ENCODE measurements around the gene CORIN.

DNA sequence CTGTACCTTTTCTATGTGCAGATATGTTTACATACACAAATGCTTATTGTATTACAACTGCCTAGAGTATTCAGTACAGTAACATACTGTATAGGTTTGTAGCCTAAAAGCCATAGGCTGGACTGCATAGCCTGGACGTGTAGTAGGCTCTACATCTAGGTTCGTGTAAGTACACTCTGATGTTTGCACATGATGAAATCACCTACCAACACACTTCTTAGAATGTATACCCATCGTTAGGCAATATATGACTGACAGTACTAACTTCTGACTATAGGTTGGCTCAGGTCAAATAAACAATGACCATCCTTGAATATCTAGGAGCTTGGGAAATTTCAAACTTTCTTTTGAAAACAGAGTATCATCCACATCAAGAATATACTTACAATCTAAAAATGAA is 139.0 kb downstream of the CORIN start:
- TF ChIP-seq, protein P1, sequence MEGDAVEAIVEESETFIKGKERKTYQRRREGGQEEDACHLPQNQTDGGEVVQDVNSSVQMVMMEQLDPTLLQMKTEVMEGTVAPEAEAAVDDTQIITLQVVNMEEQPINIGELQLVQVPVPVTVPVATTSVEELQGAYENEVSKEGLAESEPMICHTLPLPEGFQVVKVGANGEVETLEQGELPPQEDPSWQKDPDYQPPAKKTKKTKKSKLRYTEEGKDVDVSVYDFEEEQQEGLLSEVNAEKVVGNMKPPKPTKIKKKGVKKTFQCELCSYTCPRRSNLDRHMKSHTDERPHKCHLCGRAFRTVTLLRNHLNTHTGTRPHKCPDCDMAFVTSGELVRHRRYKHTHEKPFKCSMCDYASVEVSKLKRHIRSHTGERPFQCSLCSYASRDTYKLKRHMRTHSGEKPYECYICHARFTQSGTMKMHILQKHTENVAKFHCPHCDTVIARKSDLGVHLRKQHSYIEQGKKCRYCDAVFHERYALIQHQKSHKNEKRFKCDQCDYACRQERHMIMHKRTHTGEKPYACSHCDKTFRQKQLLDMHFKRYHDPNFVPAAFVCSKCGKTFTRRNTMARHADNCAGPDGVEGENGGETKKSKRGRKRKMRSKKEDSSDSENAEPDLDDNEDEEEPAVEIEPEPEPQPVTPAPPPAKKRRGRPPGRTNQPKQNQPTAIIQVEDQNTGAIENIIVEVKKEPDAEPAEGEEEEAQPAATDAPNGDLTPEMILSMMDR (conservative IDR thresholded peaks at IDR 0.05; ENCODE audit: low read depth, low read length) = no peak
- TF ChIP-seq RAD21 (IDR thresholded peaks at IDR 0.05; ENCODE audit: low read length) (no peak), POLR2A (IDR thresholded peaks at IDR 0.05; ENCODE audit: low read depth, low read length) (no peak), CEBPB (IDR thresholded peaks at IDR 0.05; ENCODE audit: low read depth, low read length) (no peak), BHLHE40 (IDR thresholded peaks at IDR 0.05; ENCODE audit: low read depth, low read length) (no peak), RFX5 (IDR thresholded peaks at IDR 0.05; ENCODE audit: low read depth, low read length) (no peak), CHD1 (IDR thresholded peaks at IDR 0.05; ENCODE audit: low read depth, low read length) (no peak), SMC3 (IDR thresholded peaks at IDR 0.05; ENCODE audit: low read depth, low read length) (no peak), MXI1 (IDR thresholded peaks at IDR 0.05; ENCODE audit: borderline replicate concordance, low read depth, low read length) (no peak), MAFK (IDR thresholded peaks at IDR 0.05; ENCODE audit: low read depth, low read length) (no peak), RCOR1 (IDR thresholded peaks at IDR 0.05; ENCODE audit: insufficient replicate concordance, low read length) (no peak), FOS (IDR thresholded peaks at IDR 0.05; ENCODE audit: low read depth, low read length) (no peak)
- TF ChIP-seq, protein P2, sequence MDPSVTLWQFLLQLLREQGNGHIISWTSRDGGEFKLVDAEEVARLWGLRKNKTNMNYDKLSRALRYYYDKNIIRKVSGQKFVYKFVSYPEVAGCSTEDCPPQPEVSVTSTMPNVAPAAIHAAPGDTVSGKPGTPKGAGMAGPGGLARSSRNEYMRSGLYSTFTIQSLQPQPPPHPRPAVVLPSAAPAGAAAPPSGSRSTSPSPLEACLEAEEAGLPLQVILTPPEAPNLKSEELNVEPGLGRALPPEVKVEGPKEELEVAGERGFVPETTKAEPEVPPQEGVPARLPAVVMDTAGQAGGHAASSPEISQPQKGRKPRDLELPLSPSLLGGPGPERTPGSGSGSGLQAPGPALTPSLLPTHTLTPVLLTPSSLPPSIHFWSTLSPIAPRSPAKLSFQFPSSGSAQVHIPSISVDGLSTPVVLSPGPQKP (IDR thresholded peaks at IDR 0.05; ENCODE audit: borderline replicate concordance, low read depth, low read length) = no peak
- TF ChIP-seq, protein P3, sequence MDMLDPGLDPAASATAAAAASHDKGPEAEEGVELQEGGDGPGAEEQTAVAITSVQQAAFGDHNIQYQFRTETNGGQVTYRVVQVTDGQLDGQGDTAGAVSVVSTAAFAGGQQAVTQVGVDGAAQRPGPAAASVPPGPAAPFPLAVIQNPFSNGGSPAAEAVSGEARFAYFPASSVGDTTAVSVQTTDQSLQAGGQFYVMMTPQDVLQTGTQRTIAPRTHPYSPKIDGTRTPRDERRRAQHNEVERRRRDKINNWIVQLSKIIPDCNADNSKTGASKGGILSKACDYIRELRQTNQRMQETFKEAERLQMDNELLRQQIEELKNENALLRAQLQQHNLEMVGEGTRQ (IDR thresholded peaks at IDR 0.05; ENCODE audit: low read depth, low read length) = no peak
